ENCODE results near the gene TERT. TPM values are rescaled to one million over a fixed set of nuclear protein-coding genes. Genes with fewer than 3 reads are reported as not detected.

The TERT gene
- polyA plus RNA-seq, 2 of the 4 experiments (the other 2 are of a cell fraction), result 1.1 to 4.0 TPM

DNA sequence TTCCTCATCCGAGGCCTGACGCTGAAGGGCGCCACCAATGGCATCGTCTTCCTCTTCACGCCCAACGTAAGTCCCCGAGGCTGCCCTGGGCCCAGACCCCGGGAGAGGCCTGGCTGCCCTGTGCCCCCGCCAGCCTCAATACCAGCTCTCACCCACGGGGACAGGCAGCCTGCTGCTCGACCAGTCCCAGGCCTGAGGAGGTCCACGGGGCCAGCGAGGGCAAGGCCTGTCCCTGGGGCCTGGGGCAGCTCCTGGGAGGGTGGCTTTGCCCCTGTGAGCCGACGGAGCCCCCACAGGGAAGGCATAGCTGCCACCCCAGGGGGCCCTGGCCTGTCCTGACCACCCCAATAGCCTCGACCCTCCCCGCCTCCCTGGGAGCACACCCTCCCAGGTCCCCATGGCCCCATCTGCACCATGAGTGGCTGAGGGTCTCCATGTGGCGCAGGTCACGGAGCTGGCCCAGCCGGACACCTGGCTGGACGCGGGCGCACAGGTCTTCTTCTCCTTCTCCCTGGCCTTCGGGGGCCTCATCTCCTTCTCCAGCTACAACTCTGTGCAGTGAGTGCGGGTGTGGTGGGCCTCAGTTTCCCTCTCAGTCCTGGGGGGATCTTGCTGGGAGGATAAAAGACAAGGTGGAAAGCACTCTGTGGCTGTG lies 81.2 kb downstream of the TERT start:
- ChIA-PET POLR2A (no interaction called here), CTCF (interaction anchor here (1.1 kb wide), 1 partner anchor 431 kb away, joined by 6 read pairs; no protein-coding TSS in a partner anchor)
- Histone ChIP-seq H3K4me2 (no peak overlapping the region), H3K27ac (no peak overlapping the region), H3K4me1 (no peaks in the 10 kb centered on the region), H3K4me3 (no peak overlapping the region), H3K9me3 (no peaks in the 10 kb centered on the region)
- TF ChIP-seq PHF8 (IDR thresholded peaks at IDR 0.05; ENCODE audit: borderline replicate concordance, low read depth), result no peak
- no peak for TF ChIP-seq HOXA7 (CRISPR knock-in tag; IDR thresholded peaks at IDR 0.05)
- TF ChIP-seq JUNB (IDR thresholded peaks at IDR 0.05), result no peak
- no peak for TF ChIP-seq FOSL2 (IDR thresholded peaks at IDR 0.05)
- no peak for TF ChIP-seq FOSL2 (CRISPR knock-in tag; IDR thresholded peaks at IDR 0.05)
- TF ChIP-seq CEBPB (IDR thresholded peaks at IDR 0.05), result no peak
- TF ChIP-seq, protein P1, sequence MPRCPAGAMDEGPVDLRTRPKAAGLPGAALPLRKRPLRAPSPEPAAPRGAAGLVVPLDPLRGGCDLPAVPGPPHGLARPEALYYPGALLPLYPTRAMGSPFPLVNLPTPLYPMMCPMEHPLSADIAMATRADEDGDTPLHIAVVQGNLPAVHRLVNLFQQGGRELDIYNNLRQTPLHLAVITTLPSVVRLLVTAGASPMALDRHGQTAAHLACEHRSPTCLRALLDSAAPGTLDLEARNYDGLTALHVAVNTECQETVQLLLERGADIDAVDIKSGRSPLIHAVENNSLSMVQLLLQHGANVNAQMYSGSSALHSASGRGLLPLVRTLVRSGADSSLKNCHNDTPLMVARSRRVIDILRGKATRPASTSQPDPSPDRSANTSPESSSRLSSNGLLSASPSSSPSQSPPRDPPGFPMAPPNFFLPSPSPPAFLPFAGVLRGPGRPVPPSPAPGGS (IDR thresholded peaks at IDR 0.05), result no peak
- DNase-seq (ENCODE audit: low read depth in 1 of 2, low spot score in 1 of 2) (no peak), FAIRE-seq (no peak), ATAC-seq (no peak)
- WGBS (ENCODE audit: missing lambda C conversion rate), result 74% methylated on average over 9 of the region's 25 CpGs

DNA sequence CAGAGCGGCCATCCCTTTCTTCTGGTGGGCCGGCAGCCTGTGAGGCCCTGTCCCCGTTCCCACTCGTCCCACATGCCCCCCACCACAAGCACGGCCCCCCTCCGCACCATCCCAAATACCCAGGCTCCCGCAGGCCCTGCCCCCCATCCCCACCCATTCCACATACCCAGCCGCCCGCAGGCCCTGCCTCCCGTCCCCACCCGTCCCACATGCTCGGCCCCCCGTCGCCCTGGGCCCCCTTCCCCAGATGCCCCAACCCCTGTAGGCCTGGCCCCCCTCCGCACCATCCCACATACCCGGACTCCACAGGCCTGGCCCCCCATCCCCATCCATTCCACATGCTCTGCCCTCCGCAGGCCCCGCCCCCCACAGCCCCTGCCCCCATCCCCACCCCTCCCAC lies 82.0 kb downstream of the TERT start:
- FAIRE-seq (no peak), ATAC-seq (no peak), DNase-seq (ENCODE audit: low read depth in 1 of 2, low spot score in 1 of 2) (no peak)
- Histone ChIP-seq H3K4me1 (no peaks in the 10 kb centered on the region), H3K4me3 (no peak overlapping the region), H3K4me2 (no peak overlapping the region), H3K9me3 (no peaks in the 10 kb centered on the region), H3K27ac (no peak overlapping the region)
- whole genome bisulfite sequencing (ENCODE audit: missing lambda C conversion rate), result 25% methylated on average over 4 of the region's 18 CpGs
- ChIA-PET CTCF (no interaction called here), POLR2A (no interaction called here)
- TF ChIP-seq SREBF2 (IDR thresholded peaks at IDR 0.05) (no peak), FOSB (CRISPR knock-in tag; IDR thresholded peaks at IDR 0.05) (no peak), HDAC2 (IDR thresholded peaks at IDR 0.05) (no peak), CBX2 (IDR thresholded peaks at IDR 0.05; ENCODE audit: borderline replicate concordance, low read depth) (no peak), RARB (CRISPR knock-in tag; IDR thresholded peaks at IDR 0.05) (no peak), CEBPB (IDR thresholded peaks at IDR 0.05) (no peak), CBX8 (IDR thresholded peaks at IDR 0.05) (no peak), CHD4 (IDR thresholded peaks at IDR 0.05; ENCODE audit: borderline replicate concordance) (no peak), RNF2 (IDR thresholded peaks at IDR 0.05; ENCODE audit: borderline replicate concordance, low read depth) (no peak), POLR2A (IDR thresholded peaks at IDR 0.05; ENCODE audit: low read length) (no peak), POLR2AphosphoS2 (conservative IDR thresholded peaks at IDR 0.05; ENCODE audit: low read length) (no peak), CTCF (IDR thresholded peaks at IDR 0.05) (no peak), HEYL (CRISPR knock-in tag; IDR thresholded peaks at IDR 0.05) (no peak), HES2 (IDR thresholded peaks at IDR 0.05) (no peak), ZFP36 (IDR thresholded peaks at IDR 0.05; ENCODE audit: borderline replicate concordance, partially characterized antibody) (no peak), RAD21 (conservative IDR thresholded peaks at IDR 0.05 in 1 of 2, IDR thresholded peaks at IDR 0.05 in 1 of 2) (no peak)
- TF ChIP-seq, protein P2, sequence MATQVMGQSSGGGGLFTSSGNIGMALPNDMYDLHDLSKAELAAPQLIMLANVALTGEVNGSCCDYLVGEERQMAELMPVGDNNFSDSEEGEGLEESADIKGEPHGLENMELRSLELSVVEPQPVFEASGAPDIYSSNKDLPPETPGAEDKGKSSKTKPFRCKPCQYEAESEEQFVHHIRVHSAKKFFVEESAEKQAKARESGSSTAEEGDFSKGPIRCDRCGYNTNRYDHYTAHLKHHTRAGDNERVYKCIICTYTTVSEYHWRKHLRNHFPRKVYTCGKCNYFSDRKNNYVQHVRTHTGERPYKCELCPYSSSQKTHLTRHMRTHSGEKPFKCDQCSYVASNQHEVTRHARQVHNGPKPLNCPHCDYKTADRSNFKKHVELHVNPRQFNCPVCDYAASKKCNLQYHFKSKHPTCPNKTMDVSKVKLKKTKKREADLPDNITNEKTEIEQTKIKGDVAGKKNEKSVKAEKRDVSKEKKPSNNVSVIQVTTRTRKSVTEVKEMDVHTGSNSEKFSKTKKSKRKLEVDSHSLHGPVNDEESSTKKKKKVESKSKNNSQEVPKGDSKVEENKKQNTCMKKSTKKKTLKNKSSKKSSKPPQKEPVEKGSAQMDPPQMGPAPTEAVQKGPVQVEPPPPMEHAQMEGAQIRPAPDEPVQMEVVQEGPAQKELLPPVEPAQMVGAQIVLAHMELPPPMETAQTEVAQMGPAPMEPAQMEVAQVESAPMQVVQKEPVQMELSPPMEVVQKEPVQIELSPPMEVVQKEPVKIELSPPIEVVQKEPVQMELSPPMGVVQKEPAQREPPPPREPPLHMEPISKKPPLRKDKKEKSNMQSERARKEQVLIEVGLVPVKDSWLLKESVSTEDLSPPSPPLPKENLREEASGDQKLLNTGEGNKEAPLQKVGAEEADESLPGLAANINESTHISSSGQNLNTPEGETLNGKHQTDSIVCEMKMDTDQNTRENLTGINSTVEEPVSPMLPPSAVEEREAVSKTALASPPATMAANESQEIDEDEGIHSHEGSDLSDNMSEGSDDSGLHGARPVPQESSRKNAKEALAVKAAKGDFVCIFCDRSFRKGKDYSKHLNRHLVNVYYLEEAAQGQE (IDR thresholded peaks at IDR 0.05), result no peak
- TF ChIP-seq, protein P1 (IDR thresholded peaks at IDR 0.05), result no peak
- TF ChIP-seq, protein P3, sequence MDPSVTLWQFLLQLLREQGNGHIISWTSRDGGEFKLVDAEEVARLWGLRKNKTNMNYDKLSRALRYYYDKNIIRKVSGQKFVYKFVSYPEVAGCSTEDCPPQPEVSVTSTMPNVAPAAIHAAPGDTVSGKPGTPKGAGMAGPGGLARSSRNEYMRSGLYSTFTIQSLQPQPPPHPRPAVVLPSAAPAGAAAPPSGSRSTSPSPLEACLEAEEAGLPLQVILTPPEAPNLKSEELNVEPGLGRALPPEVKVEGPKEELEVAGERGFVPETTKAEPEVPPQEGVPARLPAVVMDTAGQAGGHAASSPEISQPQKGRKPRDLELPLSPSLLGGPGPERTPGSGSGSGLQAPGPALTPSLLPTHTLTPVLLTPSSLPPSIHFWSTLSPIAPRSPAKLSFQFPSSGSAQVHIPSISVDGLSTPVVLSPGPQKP (IDR thresholded peaks at IDR 0.05; ENCODE audit: low read depth, low read length), result no peak
